HG03521 (cell line): ENCODE measurements around the gene MRPL49.
"Not testable (repeated sequence)": the region's sequence is repeated elsewhere in the genome, so short reads cannot be mapped to it uniquely, and the experiment has no call there.

Source experiments
- ATAC-seq: cut with Tn5 transposase; IDR thresholded peaks from one replicate; pipeline ENCODE4 v1.9.1; 2021; ENCODE audit warnings: mild to moderate bottlenecking, moderate library complexity; ENCODE audit not compliant: unreplicated experiment

MRPL49 gene

GRCh38 chr11:65117206-65118096 lies 4.7 kb upstream of the MRPL49 start, which contains the start of gene ZNHIT2:
Gene ZNHIT2, minus strand, starts transcription at chr11:65117701. Its CDS starts 48 bp downstream, at chr11:65117653.
- peak; percentile 57 for ATAC-seq

GRCh38 chr11:65118097-65118837 lies 3.9 kb upstream of the MRPL49 start:
- no peak for ATAC-seq

GRCh38 chr11:65118891-65119669 lies 3.0 kb upstream of the MRPL49 start:
- not testable (repeated sequence) for ATAC-seq

DNA sequence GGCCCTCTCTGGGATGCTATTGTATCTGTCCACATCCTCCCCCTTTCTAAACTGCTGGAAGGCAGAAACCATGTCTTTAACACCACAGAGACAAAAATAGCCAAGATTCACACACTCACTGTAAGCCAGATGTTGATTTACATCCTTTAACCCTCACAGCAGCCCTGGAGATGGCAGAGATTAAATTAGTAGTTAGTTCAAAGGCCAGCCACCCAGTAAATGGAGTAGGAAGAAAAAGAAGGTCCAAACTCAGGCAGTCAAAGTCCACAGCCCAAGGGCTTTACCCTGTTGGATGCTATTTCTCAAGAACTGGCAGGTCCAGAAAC lies 2.5 kb upstream of the MRPL49 start:
- ATAC-seq = no peak

DNA sequence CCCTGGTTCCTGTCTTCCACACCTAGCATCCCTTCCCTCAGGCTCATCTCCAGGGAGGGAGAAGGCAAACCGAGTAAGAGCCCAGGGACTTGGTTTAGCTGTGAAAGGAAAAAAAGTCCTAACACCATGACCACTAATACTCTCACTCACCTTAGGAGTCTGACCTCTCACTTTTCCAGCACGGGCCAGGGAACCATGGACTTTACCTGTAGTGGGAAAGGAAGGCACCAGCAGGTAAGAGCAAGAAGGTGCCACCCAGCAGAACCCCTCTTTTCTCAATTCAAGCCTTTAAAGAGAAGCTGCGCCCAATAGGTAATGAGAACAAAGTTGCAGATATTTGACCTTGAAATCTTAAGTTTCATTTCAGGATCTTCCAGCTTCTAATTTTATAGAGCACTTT lies 1.3 kb upstream of the MRPL49 start:
- no peak for ATAC-seq

- ATAC-seq = no peak
Observed at GRCh38 chr11:65121447-65121864, 665 bp upstream of the MRPL49 start.

DNA sequence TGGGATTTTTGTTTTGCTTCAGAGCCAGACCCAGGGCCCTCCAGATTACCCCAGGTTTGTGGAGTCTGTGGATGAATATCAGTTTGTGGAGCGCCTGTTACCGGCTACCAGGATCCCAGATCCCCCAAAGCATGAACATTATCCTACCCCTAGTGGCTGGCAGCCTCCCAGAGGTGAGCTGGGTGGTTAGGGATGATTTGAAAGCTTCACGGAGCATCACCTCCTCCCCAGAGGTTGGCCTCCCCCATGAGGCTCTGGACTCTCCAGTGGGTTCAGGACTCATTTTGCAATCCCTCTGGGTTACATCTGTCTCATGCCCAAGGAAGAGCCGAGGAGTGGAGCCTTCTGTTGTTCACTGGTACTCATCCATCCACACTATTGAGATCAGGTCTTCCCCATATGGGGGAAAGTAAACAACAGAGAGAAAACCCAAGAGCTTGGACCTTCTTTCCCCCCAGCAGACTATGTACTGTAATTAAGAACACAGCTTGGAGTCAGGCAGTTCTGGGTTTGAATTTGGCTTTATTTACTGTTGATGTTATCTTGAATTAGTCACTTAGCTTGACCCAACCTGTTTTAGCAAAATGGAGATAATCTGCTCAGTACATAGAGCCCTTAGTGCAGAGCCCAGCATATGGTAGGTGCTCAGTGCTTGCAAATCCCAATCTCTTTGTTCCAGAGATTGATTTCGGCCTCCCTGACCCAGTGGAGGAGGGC lies 2.5 kb downstream of the MRPL49 start:
- ATAC-seq = no peak

DNA sequence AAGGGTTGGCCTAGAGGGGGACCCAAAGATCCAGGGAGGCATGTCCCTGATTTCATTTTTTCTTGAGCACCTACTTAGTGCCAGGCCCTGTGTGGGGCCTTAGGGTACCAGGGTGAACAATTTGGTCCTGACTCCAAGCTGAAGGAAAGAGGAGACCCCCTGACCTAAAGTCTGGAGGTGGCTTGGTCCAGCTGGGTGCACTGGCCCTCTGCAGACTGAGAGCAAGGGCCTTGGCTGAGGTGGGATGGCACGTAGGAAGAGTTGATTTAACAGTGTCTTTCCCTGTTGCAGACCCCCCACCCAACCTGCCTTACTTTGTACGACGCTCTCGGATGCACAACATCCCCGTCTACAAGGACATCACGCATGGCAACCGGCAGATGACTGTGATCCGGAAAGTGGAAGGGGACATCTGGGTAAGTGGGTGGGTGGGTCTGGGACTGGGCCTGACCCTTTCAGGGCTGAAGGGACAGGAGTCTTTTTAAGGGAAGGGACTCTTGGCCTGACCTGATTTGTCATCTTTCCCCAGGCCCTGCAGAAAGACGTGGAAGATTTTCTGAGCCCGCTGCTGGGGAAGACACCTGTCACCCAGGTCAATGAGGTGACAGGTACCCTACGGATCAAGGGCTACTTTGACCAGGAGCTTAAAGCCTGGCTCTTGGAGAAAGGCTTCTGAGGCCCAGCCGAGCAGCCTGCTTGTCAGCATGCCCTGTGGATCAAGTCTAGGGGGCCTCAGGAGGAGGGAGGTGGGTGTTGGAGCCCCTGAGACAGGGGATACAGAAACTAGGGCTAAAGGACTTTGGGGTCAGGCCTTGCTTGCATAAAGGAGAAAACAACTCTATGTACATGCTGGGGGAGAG lies 3.3 kb downstream of the MRPL49 start:
- no peak for ATAC-seq

DNA sequence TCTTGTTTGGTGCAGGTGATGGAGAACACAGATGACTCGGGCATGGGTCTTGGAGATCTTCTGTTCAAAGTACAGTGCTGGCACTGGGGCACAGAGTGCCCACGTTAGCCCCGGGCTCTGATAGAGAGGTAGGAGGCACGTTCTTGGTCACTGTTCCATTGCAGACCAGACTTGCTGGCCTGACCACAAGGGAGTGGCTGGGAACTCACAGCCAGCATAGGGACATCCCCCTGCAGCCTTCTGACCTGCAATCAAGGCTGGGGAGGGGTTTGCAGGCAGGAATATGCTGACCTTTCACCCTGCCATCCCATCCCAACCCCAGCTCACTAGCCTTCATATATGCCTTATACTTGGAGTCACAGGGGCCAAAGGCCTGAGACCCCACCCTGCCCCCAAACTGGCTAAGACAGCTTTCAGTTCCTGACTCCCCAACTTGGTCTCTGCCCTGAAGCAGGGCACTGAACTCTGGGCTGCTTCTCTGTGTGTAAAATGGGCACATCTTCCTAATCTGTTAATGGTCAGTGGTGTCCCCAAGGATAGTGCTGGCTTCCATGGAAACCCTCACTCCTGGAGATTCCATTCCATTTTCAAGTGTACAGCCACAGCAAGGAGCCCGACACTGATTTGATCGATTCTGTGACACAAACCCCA lies 4.6 kb downstream of the MRPL49 start:
- no peak for ATAC-seq

DNA sequence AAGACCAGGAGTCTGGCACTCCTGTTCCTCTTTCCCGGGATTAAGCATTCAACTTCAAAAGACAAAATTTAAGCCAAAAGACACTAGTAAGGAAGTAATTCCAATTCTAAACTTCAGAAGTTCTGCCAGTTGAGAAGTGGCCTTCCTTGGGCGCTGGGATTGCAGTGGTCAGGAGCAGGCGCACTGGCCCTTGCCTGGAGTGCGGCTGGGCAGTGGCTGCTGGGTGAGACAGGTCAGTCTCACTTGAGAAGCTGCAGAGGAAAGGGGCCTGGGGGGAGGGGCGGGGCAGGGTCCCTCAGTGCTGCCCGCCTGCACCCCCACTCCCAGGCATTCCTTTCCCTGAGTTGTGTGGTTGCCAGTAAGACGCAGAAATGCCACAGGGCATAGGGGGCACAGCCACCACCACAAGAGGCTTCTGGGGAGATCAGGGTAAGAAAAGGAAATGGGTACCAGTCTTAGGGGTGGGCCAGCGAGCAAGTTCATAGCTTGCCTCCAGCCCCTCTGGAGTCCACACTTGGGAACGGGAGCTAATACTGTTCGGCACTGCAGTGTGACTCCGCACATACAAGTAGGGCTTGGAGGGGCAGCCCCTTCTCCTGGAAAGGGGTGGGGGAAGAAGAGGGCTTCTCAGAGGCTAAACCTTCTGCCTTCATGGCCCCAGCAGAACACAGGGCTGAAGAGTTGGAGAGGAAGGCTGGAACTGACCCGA lies 5.5 kb downstream of the MRPL49 start:
- ATAC-seq = no peak

GRCh38 chr11:65128182-65129145 lies 6.3 kb downstream of the MRPL49 start:
- no peak for ATAC-seq

DNA sequence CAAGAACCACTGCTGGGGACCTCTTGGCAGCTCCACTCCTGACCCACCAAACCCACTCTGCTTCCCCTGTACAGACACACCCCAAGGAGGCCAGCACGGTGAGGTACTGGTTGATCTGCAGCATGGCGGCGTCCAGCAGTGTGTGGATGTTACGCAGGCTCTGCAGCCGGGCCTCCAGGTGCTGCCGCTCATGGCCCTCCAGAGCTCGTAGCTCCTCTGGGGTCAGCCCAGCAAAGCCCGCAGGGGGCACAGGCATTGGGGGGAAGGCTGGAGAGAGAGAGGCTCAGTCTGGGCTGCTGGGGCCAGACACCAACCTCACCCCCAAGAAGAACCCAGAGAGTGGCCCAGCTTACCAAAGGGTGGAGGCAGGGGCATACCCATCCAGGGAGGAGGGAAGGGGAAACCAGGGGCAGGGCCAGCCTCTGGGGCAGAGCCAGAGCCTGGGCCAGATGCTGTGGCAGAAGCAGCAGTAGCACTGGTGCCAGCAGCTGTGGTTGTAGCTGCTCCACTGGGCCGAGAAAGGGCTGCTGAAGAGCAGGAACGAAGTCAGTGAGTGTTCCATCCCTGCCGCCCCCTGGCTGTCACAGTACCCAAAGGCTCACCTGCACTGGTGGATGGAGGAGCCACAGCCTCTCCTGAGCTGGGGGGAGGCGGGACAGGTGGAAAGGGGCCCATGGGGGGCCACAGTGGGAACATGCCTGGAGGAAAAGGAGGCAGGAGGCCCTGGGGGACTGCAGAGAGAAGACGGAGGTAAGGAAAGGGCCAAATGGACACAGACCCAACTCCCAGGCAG lies 7.7 kb downstream of the MRPL49 start:
- ATAC-seq = no peak

DNA sequence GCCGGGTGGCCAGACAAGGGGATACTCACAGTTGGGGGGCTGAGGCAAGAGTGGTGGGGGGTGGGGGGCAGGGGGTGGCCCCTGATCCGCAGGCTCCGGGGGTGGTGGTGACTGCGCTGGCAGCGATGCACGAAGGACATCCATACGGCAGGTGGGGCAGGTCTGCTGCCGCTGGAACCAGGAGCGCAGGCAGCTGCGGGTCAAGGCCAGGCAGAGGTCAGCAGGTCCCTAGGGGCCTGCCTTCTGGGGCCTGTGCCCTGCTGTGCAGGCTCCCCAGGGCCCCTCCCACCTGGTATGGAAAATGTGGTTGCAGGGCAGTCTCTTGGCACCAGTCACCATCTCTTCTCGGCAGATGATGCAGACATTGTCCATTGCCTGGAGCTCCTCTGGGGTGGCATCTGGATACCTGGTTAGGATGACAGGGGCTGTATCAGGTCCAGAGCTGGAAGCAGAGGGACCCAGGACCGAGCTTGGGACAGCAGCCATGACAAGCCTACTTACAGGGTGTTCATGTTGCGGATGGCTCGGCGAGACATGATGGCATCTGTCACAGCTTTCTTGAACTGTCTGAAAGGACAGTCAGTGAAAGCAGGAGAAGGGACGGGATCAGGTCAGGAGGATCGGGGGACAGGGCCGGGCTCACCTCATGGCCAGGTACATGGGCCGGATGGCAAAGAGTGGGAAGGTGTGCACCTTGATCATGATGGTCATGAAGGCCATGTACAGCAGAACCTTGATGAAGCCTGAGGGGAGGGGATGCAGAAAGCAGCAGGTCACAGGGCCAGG lies 8.7 kb downstream of the MRPL49 start:
- ATAC-seq = no peak

GRCh38 chr11:65131417-65131776 lies 9.3 kb downstream of the MRPL49 start:
- no peak for ATAC-seq

DNA sequence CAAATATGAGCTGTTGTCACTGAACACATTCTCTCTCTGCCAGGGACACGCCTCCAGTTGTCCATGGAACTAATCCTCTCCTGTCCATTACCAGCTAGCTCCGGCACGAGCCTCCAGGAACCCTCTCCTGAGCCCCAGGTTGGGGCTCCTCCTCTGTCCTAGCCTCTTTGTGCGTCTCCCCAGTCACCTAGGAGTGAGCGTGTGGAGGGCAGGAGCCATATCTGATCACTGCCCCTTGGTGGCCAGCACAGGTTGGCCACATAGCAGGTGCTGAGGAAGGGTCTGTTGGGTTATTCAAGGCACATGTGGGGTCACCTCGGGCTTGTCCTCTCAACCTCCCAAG lies 9.7 kb downstream of the MRPL49 start:
- no peak for ATAC-seq
